Kasumi-1 (cell line): Measurements from ENCODE around the gene INO80.
"Not testable (repeated sequence)": the region's sequence is repeated elsewhere in the genome, so short reads cannot be mapped to it uniquely, and the experiment has no call there.

Source experiments
- DNase-seq, 2 experiments: peaks; one replicate each; lab custom pipeline; 2025; lab: John Stamatoyannopoulos, UW

The INO80 gene

DNA sequence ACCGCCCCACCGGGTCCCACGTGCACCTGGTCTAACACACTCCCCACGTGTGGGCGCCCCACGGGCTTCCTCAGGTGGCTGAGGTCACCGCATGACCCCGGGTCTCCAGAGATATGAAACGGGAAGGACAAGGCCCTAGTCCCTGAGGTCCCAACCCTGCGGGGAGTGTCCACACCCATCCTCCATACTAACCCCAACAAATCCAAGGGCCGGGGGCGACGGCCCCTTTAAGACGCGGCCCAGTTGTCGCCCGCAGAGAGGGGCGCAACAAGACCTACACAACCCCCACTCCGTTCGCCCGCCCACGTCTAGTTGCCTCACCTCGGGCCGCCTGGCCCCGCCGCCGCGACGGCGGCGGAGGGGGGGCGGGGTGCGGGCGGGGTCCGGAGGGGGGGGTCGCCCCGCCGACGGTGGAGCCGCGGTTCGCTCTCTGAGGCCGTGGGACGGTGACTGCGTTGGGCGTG, 396 bp downstream of the INO80 start:
- DNase-seq = peak; percentile 61 to 78

DNA sequence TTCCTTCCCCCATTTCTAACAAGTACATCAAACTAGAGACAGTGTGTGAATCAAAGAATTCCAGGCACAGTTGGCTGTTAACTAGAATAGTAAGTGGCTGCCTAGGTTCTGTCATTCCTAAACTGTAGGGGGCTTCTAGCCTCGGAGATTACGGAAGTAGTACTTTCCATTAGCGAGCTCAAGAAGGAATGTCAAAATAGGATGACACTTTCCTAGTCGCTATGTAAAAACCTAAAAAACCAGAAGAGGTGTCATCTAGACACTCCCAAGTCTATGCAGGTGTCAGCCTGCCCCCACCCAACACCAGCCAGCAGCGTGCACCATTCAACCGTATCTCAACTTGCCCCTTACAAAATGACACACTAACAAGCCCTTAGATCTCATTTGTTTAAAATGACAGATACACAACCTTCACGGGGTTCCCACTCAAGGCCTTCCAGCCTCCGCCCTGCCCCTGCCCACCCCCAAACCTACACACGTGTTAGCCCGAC, 874 bp downstream of the INO80 start:
- peak; percentile 80 to 87 for DNase-seq

DNA sequence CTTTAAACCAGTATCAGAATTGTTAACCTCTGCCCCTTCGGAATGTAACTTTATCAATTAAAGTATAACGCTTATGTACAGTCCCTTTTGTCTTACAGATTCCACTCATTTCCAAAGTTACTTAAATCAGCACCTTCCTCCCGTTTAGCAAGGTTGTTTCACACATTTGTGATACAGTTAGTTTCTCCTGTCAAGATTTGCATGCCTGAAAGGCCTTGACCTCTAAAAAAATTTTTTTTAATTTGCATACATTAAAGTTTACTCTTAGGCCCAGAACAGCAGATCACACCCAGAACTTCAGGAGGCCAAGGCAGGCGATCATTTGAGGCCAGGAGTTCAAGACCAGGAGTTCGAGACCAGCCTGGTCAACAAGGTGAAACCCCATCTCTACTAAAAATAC, 9.1 kb downstream of the INO80 start:
- DNase-seq = no peak

DNA sequence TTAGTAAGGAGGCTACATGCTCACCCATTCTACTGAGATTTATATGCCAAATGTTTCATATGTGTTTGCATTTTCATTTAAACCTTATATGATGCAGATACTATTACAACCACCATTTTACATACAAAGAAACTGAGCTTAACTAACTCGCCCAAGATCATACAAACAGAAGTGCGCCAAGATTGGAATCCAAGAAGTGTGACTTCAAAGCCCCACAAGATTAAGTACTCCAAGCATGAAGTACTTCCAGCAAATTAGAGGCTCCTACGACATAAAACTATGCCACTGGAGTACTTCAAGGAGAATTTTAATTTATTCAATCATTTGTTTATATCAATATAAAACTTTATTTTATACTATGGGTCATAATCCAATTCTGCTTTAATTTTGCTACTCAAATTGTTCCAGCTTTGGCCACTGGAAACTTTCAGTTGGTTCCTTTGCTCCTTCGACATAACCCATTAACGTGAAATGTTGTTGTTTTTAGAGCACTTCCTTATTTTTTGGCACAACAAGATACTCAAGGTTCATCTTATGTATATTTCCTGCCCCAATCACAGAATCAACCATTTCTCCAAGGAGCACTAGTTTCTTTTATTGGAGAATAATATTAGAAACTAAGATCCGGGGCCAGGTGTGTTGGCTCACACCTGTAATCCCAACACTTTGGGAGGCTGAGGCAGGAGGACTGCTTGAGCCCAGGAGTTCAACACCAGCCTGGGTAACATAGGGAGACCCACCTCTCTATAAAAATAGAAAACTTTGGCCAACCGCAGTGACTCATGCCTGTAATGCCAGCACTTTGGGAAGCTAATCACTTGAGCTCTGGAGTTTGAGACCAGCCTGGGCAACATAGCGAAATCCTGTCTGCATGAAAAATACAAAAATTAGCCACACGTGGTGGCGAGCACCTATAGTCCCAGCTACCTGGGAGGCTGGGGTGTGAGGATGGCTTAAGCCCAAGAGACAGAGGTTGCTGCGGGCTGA, 10.4 kb downstream of the INO80 start:
- no peak for DNase-seq

DNA sequence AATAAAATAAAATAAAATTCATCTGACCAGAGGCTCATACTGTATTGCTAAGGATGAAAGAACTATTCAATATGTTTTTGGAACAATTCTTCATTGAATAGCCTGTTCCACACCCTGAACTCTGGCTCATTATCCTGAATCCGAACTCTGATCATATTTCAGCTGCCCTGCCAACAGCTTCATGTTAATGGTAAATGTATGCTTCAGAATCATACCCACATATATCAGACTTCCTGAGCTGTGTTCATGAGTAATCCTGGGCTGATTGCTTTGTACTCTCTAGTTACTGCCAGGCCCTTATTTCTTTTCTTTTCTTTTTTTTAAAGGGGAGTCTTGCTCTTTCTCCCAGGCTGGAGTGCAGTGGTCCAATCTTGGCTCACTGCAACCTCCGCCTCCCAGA, 11.8 kb downstream of the INO80 start:
- DNase-seq = no peak

DNA sequence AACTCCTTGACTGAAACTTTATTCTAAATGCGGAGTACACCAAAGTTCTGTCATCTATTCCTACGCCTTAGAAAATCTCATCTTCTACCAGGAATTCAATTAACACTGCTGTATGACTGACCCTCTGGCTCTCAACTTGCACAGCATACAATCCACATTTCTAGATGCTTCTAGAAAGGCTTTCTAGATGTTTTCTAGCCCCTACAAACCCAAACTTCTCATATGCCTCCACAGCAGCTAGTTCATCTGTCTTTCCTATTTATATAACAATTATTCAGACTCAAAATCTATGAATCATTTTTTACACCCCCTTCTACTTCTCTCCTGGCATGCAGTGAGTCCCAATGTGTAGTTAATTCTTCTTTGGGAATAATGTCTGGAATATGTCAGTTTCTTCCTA, 13.2 kb downstream of the INO80 start:
- no peak for DNase-seq

DNA sequence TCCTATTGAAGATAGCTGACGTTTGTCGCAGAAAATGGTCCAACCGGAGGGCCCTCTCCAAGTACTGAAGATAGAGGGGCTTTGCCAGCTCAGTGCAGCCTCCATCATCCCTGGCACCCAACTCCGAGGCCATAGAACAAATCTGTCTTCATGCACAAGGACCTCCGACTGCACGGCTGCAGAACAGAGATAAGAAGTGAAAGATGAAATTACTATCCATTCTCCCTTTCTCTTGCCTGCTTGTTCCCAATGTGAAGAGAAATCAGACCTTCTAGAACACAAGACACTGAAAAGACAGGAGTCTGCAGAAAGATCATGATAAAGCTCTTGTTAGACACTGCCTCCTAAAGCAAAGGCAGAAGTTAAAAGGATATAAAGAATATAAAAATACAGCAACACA, 19.9 kb downstream of the INO80 start:
- DNase-seq = no peak

DNA sequence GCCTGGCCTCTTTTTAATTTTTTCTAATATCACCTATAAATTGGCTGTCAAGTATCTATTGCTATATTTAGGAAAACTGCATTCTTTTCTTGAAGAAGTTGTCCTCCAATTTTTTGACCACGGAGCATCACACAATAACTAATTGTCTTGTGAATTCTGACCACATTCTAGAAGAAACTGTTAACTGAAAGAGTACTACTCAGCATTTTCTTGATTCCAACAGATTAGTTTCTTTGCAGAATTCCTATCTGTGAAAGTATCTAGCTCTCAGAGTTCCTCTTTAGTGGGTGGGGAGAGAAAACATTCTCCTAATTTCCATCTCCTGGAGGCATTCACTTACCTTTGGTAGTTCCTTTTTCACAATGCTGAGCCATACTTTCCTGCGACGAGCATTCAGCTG, 31.1 kb downstream of the INO80 start:
- DNase-seq = no peak

DNA sequence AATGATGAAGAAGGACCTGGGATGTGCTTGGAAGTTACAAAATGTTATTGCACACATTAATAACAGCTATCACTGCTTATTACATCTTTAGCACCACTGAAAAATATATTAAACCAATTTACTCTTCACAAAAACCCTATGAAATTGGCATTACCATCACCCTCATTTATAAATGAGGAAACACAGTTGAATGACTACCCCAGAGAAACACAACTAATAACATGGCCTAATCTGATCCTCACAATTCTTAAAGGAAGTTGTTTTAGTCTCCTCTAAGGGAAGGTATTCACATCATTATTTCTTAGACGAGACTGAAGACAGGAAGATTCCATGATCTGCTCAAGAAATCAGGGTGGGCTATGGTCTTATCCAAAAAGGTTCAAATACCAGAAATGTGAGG, 35.9 kb downstream of the INO80 start:
- no peak for DNase-seq

DNA sequence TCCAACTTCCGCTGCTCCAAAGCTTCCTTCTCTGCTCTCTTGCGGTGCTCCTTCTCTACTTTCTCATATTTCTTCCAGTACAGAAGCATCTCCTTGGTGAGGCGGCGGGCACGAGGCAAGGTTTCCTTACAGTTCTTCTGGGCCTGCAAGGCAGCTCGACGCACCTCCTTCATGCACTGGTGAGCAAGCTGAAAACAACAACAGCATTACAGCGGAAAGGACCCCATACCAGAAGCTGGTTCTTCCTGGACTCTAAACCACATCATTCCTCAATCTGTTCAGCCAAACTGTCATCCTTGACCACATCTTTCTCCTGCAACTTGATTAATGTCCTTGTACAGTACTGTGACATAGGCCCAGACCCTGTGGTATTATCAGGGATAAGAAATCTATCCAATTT, 36.4 kb downstream of the INO80 start:
- DNase-seq = no peak

DNA sequence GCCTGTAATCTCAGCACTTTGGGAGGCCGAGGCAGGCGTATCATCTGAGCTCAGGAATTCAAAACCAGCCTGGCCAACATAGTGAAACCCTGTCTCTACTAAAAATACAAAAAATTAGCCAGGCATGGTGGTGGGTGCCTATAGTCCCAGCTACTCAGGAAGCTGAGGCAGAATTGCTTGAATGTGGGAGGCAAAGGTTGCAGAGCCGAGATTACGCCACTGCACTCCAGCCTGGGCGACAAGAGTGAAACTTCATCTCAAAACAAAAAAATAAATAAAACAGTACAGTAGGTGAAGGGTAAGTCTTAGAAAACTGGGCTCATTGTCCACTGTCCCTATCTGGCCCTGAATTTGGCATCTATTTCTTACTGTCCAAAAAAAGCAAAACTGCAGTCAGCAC, 37.2 kb downstream of the INO80 start:
- not testable (repeated sequence) for DNase-seq

DNA sequence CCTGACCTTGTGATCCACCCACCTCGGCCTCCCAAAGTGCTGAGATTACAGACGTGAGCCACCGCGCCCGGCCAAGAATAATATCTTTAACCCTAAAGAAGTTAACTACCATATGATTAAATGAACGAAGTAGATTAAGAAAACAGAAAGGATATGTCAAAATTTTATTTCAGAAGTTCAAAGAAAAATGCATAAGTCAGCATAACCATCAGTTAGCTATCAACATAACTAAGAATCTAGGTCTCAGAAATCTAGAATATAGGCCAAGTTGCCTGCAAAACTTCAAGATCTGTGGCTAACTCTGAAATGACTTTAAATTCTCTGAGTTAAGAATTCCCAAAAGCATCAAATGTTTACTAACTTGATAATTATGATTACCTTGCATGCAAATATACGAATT, 38.0 kb downstream of the INO80 start:
- DNase-seq = no peak

DNA sequence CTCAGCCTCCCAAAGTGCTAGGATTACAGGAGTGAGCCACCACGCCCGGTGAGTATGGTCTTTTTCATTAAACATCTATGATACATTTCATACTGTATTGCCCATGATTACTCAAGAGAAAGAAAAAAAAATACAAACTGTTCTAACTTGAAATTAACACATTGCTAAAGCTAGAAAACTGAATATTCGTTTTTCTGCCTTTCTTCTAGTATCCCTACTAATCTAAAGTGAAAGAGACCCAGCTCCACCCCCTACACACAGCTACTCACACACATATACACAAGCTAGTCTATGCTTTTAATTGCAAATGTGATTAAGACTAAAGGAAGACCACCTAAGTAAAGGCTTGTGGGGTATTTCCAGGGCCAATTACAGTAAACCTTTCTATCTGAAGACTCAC, 43.1 kb downstream of the INO80 start:
- no peak for DNase-seq

DNA sequence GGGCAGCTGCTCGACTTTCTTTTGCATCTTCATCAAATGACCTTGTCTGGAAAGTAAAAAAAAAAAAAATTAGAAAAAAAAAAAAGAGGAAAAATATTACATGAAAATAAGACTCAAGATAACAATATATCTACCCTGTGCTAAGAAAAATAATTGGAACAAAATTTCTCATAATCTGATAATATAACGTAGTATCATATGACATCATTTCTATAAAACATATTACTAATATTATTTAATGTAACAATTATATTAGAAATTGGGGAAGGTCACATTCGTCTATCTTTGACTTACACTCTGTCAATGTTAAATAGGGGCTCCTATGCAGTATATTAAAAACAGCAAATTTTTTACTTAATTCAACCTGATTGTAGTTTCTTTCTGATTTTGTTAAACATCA, 44.1 kb downstream of the INO80 start:
- no peak for DNase-seq

DNA sequence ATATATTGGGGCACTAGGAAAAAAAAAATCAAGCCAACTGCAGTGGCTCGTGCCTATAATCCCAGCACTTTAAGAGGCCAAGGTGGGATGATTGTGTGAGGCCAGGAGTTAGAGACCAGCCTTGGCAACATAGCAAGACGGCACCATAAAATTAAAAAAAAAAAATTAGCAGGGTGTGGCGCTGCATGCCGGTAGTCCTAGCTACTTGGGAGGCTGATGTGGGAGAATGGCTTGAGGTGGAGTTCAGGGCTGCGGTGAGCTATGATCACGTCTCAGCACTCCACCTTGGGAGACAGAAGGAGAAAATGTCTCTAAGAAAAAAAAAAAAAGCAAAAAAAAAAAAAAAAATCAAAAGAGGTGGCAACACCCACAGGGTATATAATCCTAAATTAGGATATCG, 49.6 kb downstream of the INO80 start:
- no peak for DNase-seq

DNA sequence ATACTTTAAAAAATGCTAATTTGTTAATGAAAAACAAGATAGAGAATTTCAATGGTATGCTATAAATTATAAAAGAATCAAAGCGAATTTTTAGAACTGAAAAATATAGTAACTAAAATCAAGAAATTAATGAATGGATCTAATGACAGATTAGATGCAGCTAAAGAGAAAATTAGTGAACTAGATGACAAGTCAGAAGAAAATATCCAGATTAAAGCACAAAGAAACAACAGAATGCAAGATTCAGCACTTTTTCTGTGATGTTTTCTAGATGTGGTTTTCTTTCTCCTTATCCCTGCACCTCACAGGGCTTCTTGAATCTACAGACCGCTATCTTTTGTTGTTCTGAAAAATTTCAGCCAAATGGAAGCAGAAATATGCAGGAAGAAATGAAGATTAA, 54.4 kb downstream of the INO80 start:
- DNase-seq = no peak

DNA sequence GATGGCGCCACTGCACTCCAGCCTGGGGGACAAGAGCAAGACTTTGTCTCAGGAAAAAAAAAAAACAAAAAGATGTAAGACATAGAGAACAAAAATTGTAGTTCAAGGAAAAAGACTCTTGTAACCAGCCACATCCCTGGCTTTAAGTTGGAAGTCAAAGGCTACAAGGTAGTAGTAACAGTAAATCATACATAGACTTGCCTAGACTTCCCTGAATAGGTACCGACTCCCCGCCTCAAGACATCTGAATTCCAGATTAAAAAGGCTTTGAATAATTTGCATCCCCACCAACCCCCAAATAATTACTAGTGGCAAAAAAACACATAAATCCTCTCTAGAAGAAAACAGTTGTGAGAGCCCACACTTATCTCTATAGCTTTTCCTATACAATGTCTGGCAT, 55.6 kb downstream of the INO80 start:
- no peak for DNase-seq

DNA sequence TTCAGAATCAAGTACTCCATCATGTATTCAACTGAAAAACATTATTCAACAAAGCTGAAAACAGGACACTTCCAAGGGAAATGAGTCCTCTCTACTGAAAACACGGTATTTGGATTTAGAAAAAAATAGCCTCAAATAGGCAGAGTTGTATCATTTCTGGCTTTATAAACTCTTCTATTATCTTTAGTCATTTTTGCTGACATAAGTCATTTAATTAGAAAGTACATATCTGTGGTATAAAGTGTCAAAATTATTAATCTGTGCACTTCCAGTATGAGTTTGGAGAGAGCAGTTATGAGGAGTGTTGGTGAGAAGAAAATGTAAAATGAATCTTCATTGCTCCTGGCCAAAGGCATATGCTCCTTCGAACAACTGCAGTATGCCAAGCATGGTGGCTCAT, 59.3 kb downstream of the INO80 start:
- no peak for DNase-seq

DNA sequence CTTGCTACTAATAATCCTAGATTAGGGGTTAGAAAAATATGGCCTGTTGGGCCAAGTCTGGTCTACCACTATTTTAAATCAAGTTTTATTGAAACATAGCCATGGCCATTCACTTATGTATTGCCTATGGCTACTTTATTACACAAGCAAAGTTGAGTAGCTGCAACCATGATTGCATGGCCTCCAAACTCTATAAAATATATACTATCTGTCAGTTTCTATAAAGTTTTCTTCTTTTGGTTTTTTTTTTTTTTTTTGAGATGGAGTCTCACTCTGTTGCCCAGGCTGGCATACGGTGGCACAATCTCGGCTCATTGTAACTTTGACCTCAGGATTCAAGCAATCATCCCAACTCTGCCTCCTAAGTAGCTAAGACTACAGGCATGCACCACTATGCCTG, 60.4 kb downstream of the INO80 start:
- DNase-seq = no peak

DNA sequence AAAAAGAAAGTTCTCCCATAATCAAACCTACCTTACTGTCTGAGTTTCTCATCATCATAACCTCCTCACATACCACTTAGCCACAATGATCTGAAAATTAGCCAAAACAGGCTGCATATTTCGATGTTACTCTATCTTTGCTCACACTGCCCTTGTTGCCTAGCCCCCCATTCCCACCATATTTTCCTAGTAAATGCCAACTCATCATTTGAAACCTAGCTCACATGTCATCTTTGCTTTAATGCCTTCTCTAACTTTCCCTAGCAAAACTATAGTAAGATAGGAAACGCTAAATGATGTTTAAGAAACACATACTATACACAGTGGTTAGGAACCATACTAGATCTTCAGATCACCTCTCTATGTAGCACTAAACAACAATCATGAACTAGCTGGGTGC, 64.9 kb downstream of the INO80 start:
- no peak for DNase-seq

DNA sequence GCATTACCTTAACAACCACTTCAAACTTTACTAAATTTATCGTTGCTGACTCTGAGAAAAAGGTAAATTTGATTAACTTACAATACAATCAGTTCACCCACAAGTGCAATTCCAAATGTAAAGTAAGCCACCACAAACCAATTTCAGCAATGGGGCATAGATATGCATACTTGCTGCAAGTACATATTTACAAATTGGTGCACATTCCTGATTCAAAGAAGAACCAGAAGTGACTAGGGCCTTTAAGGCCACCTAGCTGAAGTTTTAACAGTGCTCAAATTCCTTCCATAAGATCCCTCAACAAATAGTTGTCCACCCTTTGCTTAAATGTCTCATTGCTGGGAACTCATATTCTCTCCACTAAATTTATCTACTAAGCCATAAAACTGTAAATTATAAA, 67.2 kb downstream of the INO80 start:
- no peak for DNase-seq

DNA sequence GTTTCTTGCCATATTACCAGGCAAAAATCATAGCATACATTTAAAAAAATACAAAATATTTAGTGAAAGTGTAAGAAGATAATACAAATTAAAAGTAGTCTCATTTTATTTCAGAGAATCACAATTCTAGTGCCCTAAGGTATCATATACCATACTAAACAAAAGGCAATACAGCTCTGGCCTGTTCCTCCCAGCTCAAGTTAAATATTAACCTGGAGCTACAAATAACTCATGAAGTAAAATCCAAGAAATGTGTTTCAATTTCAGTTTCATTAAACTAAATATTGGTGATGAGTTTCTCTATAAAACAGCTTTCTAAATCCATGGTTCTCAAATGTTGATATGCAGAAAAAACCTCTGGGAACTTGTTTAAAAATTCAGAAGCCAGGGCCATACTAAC, 67.7 kb downstream of the INO80 start:
- DNase-seq = no peak

DNA sequence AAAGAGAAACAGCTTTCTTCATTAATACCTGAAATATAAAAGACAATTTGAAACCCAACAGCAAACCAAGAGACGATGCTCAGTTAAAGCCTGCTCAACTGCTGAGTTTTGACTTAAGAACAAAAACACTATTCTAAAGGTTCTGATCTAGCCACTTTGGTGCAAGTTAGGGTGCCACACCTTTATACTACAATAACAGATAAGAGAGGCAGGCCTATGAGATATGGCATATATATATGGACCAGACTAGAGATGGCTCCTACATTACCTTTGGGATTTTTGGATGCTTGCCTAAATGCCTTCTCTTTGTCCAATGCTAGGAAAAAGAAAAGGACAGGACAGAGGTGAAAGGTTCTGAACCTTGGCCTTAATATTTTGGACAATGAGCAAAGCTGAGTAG, 68.6 kb downstream of the INO80 start:
- DNase-seq = no peak
